Measurements from ENCODE around the gene TF. TPM values are rescaled to one million over a fixed set of nuclear protein-coding genes. Genes with fewer than 3 reads are reported as not detected.

Gene TF
- total and polyA plus RNA-seq, 10 of the 15 experiments (the other 5 are each of a cell fraction or from before 2014, with no cell fraction given) = under 0.01 to 8.9 (median 0.05) TPM; not detected in 1

DNA sequence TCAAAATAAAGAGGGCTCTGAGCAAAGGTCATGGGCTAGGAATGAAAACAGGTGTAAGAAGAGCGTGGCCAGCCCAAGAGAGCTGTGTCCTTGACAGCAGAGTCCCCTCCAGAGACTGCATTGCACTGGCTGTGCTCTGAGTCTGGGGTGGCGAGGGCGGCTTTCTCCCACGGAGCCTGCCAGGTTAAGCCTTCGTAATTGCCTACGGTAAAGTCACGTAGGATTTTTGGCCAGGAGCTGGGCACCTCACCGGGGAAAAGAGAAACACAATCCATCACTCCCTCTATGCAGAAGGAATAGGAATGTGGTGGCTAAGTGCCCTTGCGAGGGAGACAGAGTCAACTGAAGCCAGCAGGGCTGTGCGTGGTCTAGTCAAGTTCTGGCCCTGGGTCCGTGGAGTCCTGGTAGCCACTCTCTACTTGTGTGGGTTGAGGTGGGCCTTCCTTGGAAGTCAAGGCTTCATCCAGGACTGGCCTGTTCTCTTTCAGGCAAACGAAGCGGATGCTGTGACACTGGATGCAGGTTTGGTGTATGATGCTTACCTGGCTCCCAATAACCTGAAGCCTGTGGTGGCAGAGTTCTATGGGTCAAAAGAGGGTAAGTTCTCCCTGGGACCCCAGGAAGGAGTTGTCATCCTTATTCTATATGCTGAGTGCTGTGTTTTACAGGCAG is 7.0 kb downstream of the TF start:
- TF ChIP-seq SMC3 (IDR thresholded peaks at IDR 0.05; ENCODE audit: borderline replicate concordance, low read length) (no peak), SP1 (IDR thresholded peaks at IDR 0.05; ENCODE audit: low read depth, low read length) (no peak), BRCA1 (IDR thresholded peaks at IDR 0.05; ENCODE audit: low read depth, low read length) (no peak), RFX5 (IDR thresholded peaks at IDR 0.05; ENCODE audit: low read depth, low read length) (no peak), SMAD5 (IDR thresholded peaks at IDR 0.05; ENCODE audit: low read depth) (no peak), PAX5 (IDR thresholded peaks at IDR 0.05; ENCODE audit: borderline replicate concordance, low read depth, low read length) (no peak), CHD4 (IDR thresholded peaks at IDR 0.05) (no peak)
- TF ChIP-seq, protein P1, sequence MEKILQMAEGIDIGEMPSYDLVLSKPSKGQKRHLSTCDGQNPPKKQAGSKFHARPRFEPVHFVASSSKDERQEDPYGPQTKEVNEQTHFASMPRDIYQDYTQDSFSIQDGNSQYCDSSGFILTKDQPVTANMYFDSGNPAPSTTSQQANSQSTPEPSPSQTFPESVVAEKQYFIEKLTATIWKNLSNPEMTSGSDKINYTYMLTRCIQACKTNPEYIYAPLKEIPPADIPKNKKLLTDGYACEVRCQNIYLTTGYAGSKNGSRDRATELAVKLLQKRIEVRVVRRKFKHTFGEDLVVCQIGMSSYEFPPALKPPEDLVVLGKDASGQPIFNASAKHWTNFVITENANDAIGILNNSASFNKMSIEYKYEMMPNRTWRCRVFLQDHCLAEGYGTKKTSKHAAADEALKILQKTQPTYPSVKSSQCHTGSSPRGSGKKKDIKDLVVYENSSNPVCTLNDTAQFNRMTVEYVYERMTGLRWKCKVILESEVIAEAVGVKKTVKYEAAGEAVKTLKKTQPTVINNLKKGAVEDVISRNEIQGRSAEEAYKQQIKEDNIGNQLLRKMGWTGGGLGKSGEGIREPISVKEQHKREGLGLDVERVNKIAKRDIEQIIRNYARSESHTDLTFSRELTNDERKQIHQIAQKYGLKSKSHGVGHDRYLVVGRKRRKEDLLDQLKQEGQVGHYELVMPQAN (conservative IDR thresholded peaks at IDR 0.05) = no peak
- no peaks in the 10 kb centered on the region for H3K79me2 ChIP-seq (ENCODE audit: control insufficient read depth, insufficient read depth, low read length)
- peaks cover 0 to 3% of the 10 kb centered on the region in 2 experiments; a peak in 3 of 4 replicates for H3K27me3 ChIP-seq (replicated peaks in 1 of 2; ENCODE audit: control insufficient read depth in 2 of 2, insufficient read depth in 2 of 2, low read length in 1 of 2)
- DNase-seq (ENCODE audit: low read depth, low spot score) (no peak), FAIRE-seq (no peak), ATAC-seq (no peak)
- in situ Hi-C loops (cut with MboI) = no loop called here
- no peak overlapping the region for H3K27ac ChIP-seq (ENCODE audit: control insufficient read depth, insufficient read depth)
- no peaks in the 10 kb centered on the region for H3K36me3 ChIP-seq (ENCODE audit: control insufficient read depth in 2 of 2, insufficient read depth in 2 of 2, low read length in 1 of 2)
- ChIA-PET CTCF (interaction anchor here (1.0 kb wide), 1 partner anchor 65 kb away, joined by 3 read pairs; no protein-coding TSS in a partner anchor), SMC1A (ENCODE audit: uncharacterized antibody, unreplicated experiment) (no interaction called here), RAD21 (ENCODE audit: unreplicated experiment) (interaction anchor here (0.6 kb wide), 1 partner anchor 31 kb away, joined by 3 read pairs; no protein-coding TSS in a partner anchor), POLR2A (no interaction called here)
- WGBS (ENCODE audit: insufficient coverage, insufficient replicate concordance, low lambda C conversion rate, missing lambda C conversion rate) = 59% methylated on average over 13 of the region's 13 CpGs
- intact Hi-C loops (cut with micrococcal nuclease; ENCODE audit: unreplicated experiment) = no loop called here
- BruUV-seq (replicated peaks) = no TSS peak
- no peak overlapping the region for H2AFZ ChIP-seq (ENCODE audit: control insufficient read depth, low read depth, low read length)
- no peak overlapping the region for H3K9ac ChIP-seq (ENCODE audit: control insufficient read depth, insufficient read depth, low read length)
- no peaks in the 10 kb centered on the region for H3K4me1 ChIP-seq (ENCODE audit: control insufficient read depth, insufficient read depth, low read length)
- H3K9me3 ChIP-seq (replicated peaks; ENCODE audit: control insufficient read depth, insufficient read depth, low read length) = no peaks in the 10 kb centered on the region
- no peak overlapping the region for H3K4me2 ChIP-seq (ENCODE audit: control insufficient read depth, insufficient read depth)
- no peaks in the 10 kb centered on the region for H4K20me1 ChIP-seq (ENCODE audit: control insufficient read depth, insufficient read depth)
- H3K4me3 ChIP-seq = no peak overlapping the region

Measured in GM12878 (cell line).